22Rv1 (cell line): ENCODE data around the gene APOL6.

Source experiments
- CTCF ChIP-seq: fragments of 450-650 bp; IDR thresholded peaks from 2 replicates; pipeline ENCODE4 v1.5.1; 2017; ENCODE audit warnings: mild to moderate bottlenecking
- ZFX ChIP-seq: fragments of 450-650 bp; IDR thresholded peaks from 2 replicates; pipeline ENCODE4 v1.6.1; 2017; ENCODE audit warnings: antibody characterized with exemption, borderline replicate concordance

DNA sequence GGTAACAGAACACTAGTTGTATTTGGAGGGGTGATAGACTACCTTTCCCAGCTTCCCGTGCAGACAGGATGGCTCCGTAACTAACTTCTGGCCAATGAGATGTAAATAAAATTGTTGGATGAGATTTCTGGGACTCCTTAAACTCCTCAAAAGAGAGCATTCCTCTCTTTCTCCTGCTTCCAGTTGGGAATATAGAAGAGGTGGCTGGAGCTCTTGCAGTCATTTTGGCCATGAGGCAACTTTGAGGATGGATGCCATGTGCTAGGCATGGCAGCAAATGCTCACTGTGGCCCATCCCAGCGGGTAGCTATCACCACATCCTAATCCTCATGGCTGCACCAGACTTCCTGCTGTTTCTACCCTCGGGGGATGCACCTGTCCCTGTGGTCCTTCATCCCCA, 38.5 kb upstream of the APOL6 start:
- TF ChIP-seq CTCF: no peak
- no peak for TF ChIP-seq ZFX
